ENCODE results near the gene ACER3.
"Not testable (repeated sequence)": the region's sequence is repeated elsewhere in the genome, so short reads cannot be mapped to it uniquely, and the experiment has no call there.

ACER3 gene

DNA sequence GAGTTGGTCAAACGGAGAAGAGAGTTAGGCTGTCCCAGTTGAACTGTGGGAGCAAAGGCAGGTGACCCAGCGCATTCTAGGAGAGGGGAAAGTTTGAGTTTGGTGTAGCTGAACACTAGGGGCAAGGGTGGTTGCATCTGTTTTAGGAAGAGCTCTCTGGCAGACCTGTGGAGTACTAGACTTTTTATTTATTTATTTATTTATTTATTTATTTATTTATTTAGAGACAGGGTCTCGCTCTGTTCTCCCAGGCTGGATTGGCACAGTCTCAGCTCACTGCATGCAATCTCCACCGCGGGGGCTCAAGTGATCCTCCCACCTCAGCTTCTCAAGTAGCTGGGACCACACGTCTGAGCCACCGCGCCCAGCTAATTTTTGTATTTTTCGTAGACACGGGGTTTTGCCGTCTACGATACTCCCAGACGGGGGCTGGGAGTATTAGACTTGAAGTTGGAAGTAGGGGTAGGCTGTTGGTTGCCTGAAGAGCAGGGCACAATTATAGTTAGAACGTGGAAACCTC is 950 bp upstream of the ACER3 start:
- TF ChIP-seq, protein P1, sequence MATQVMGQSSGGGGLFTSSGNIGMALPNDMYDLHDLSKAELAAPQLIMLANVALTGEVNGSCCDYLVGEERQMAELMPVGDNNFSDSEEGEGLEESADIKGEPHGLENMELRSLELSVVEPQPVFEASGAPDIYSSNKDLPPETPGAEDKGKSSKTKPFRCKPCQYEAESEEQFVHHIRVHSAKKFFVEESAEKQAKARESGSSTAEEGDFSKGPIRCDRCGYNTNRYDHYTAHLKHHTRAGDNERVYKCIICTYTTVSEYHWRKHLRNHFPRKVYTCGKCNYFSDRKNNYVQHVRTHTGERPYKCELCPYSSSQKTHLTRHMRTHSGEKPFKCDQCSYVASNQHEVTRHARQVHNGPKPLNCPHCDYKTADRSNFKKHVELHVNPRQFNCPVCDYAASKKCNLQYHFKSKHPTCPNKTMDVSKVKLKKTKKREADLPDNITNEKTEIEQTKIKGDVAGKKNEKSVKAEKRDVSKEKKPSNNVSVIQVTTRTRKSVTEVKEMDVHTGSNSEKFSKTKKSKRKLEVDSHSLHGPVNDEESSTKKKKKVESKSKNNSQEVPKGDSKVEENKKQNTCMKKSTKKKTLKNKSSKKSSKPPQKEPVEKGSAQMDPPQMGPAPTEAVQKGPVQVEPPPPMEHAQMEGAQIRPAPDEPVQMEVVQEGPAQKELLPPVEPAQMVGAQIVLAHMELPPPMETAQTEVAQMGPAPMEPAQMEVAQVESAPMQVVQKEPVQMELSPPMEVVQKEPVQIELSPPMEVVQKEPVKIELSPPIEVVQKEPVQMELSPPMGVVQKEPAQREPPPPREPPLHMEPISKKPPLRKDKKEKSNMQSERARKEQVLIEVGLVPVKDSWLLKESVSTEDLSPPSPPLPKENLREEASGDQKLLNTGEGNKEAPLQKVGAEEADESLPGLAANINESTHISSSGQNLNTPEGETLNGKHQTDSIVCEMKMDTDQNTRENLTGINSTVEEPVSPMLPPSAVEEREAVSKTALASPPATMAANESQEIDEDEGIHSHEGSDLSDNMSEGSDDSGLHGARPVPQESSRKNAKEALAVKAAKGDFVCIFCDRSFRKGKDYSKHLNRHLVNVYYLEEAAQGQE (IDR thresholded peaks at IDR 0.05; ENCODE audit: insufficient replicate concordance, low read depth), result no peak
- TF ChIP-seq POLR2AphosphoS5 (IDR thresholded peaks at IDR 0.05; ENCODE audit: low read depth) (no peak), GABPA (IDR thresholded peaks at IDR 0.05; ENCODE audit: low read depth) (no peak), SPI1 (IDR thresholded peaks at IDR 0.05; ENCODE audit: borderline replicate concordance, low read depth) (no peak)
- TF ChIP-seq, protein P2, sequence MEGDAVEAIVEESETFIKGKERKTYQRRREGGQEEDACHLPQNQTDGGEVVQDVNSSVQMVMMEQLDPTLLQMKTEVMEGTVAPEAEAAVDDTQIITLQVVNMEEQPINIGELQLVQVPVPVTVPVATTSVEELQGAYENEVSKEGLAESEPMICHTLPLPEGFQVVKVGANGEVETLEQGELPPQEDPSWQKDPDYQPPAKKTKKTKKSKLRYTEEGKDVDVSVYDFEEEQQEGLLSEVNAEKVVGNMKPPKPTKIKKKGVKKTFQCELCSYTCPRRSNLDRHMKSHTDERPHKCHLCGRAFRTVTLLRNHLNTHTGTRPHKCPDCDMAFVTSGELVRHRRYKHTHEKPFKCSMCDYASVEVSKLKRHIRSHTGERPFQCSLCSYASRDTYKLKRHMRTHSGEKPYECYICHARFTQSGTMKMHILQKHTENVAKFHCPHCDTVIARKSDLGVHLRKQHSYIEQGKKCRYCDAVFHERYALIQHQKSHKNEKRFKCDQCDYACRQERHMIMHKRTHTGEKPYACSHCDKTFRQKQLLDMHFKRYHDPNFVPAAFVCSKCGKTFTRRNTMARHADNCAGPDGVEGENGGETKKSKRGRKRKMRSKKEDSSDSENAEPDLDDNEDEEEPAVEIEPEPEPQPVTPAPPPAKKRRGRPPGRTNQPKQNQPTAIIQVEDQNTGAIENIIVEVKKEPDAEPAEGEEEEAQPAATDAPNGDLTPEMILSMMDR (IDR thresholded peaks at IDR 0.05; ENCODE audit: insufficient read depth, low read length), result no peak
- Histone ChIP-seq H3K27me3 (ENCODE audit: insufficient read depth, poor library complexity, severe bottlenecking) (no peaks in the 10 kb centered on the region), H3K4me3 (replicated peaks; ENCODE audit: insufficient read depth, low read length) (no peak overlapping the region), H3K27ac (replicated peaks) (no peak overlapping the region)
- no peak for DNase-seq (ENCODE audit: low read depth in 1 of 2, low spot score in 1 of 2)

DNA sequence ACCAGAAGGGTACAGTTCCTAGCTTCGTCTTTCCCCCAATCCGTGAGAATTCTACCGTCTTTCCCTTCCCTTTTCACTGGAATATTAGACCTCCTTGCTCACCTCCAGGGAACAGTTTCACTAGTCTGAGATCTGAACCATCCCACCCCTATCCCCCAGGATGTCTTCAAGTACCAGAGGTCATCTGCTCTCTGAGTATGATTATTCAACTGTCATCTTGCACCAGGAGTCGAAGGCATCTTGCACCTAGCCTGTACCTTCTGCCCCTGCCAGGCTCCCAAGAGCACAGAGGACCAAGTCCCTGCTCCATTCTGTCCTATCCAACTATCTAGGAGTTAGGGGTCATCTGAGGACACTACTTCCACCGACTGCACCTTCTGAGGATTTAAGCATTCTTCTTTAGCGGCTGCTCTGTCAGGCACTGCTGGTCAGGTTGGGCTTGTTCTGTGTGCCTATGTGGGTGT is 804 bp downstream of the ACER3 start:
- no peak for DNase-seq (ENCODE audit: low read depth in 1 of 2, low spot score in 1 of 2)
- H3K27me3 ChIP-seq (ENCODE audit: insufficient read depth, poor library complexity, severe bottlenecking), result no peaks in the 10 kb centered on the region
- peak overlapping the region; percentile 78 for H3K4me3 ChIP-seq (replicated peaks; ENCODE audit: insufficient read depth, low read length)
- TF ChIP-seq POLR2AphosphoS5 (IDR thresholded peaks at IDR 0.05; ENCODE audit: low read depth), result no peak
- TF ChIP-seq GABPA (IDR thresholded peaks at IDR 0.05; ENCODE audit: low read depth), result no peak
- TF ChIP-seq, protein P1 (IDR thresholded peaks at IDR 0.05; ENCODE audit: insufficient replicate concordance, low read depth), result no peak
- TF ChIP-seq SPI1 (IDR thresholded peaks at IDR 0.05; ENCODE audit: borderline replicate concordance, low read depth), result no peak
- TF ChIP-seq, protein P2 (IDR thresholded peaks at IDR 0.05; ENCODE audit: insufficient read depth, low read length), result no peak
- peak overlapping the region; percentile 80 for H3K27ac ChIP-seq (replicated peaks)

DNA sequence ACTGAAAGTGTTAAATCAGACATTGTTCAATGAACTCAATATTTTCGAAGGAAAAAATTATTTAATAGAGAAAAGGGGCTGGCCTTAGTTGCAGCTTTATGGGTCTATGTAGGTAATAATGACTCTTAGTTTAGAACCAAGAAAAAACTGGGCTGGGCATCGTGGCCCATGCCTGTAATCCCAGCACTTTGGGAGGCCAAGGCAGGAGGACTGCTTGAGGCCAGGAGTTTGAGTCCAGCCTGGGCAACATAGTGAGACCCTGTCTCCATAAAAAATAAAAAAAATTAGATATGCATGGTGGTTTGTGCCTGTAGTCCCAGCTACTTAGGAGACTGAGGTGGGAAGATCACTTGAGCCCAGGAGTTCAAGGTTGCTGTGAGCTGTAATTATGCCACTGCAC is 2.1 kb downstream of the ACER3 start:
- peak overlapping the region; percentile 45 for H3K27ac ChIP-seq (replicated peaks)
- DNase-seq (ENCODE audit: low read depth in 1 of 2, low spot score in 1 of 2); H3K4me3 ChIP-seq (replicated peaks; ENCODE audit: insufficient read depth, low read length); H3K27me3 ChIP-seq (ENCODE audit: insufficient read depth, poor library complexity, severe bottlenecking): not testable (repeated sequence)

DNA sequence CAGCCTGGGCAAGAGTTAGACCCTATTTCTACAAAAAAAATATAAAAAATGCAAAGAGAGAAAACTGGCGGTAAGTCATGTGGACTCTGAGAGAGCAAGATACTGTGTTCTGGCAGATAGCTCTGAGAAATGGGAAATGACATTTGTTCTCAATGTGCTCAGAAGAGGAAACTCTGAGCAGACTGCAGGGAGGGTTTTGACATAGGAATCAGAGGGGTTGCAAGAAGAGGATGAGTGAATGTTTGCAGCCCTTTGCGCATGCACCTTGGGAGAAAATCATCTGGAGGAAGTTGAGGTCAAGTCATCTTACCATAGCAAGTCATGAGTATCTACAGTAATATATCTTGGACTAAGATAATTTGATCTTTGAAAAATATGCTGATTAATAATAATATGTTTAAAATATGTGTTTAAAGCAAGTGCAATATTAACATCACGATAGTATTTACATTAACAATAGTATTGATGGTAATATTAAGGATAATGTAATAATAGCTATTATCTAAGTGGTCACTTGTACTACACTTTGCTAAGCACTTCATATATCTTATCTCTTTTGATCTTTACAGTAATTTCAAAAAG is 2.6 kb downstream of the ACER3 start:
- H3K27ac ChIP-seq (replicated peaks), result peak overlapping the region; percentile 45
- DNase-seq (ENCODE audit: low read depth in 1 of 2, low spot score in 1 of 2), result peak; percentile 47 to 94
- TF ChIP-seq, protein P2 (IDR thresholded peaks at IDR 0.05; ENCODE audit: insufficient read depth, low read length), result no peak
- TF ChIP-seq POLR2AphosphoS5 (IDR thresholded peaks at IDR 0.05; ENCODE audit: low read depth) (no peak), GABPA (IDR thresholded peaks at IDR 0.05; ENCODE audit: low read depth) (no peak), SPI1 (IDR thresholded peaks at IDR 0.05; ENCODE audit: borderline replicate concordance, low read depth) (peak; percentile 64; the same call in 1 of the 2 replicates)
- TF ChIP-seq, protein P1 (IDR thresholded peaks at IDR 0.05; ENCODE audit: insufficient replicate concordance, low read depth), result no peak
- H3K4me3 ChIP-seq (replicated peaks; ENCODE audit: insufficient read depth, low read length), result no peak overlapping the region
- H3K27me3 ChIP-seq (ENCODE audit: insufficient read depth, poor library complexity, severe bottlenecking), result no peaks in the 10 kb centered on the region

Data from HL-60 (cell line).